GM19463 (cell line): Measurements from ENCODE around the gene PRRG1.
"Not testable (repeated sequence)": the region's sequence is repeated elsewhere in the genome, so short reads cannot be mapped to it uniquely, and the experiment has no call there.

Experiments used
- ATAC-seq: cut with Tn5 transposase; IDR thresholded peaks from one replicate; pipeline ENCODE4 v1.9.1; 2021; ENCODE audit warnings: mild to moderate bottlenecking, moderate library complexity; ENCODE audit not compliant: unreplicated experiment

Gene PRRG1

GRCh38 chrX:37371578-37371991, 22.4 kb downstream of the PRRG1 start:
- ATAC-seq: no peak

GRCh38 chrX:37378404-37378803, 29.2 kb downstream of the PRRG1 start:
- no peak for ATAC-seq

GRCh38 chrX:37378830-37379229, 29.7 kb downstream of the PRRG1 start:
- ATAC-seq: no peak

- ATAC-seq: no peak
Measured at GRCh38 chrX:37380256-37380655, 31.1 kb downstream of the PRRG1 start.

GRCh38 chrX:37380924-37381323, 31.8 kb downstream of the PRRG1 start:
- ATAC-seq: no peak

GRCh38 chrX:37383313-37383712, 34.1 kb downstream of the PRRG1 start:
- ATAC-seq: no peak

- no peak for ATAC-seq
Measured at GRCh38 chrX:37388413-37388812, 39.2 kb downstream of the PRRG1 start.

GRCh38 chrX:37405956-37406355, 56.8 kb downstream of the PRRG1 start:
- no peak for ATAC-seq

GRCh38 chrX:37407736-37408135, 58.6 kb downstream of the PRRG1 start:
- no peak for ATAC-seq

GRCh38 chrX:37409278-37409677, 60.1 kb downstream of the PRRG1 start:
- ATAC-seq: no peak

- no peak for ATAC-seq
Measured at GRCh38 chrX:37420185-37420584, 71.0 kb downstream of the PRRG1 start.

GRCh38 chrX:37420756-37421155, 71.6 kb downstream of the PRRG1 start:
- no peak for ATAC-seq

- ATAC-seq: no peak
Measured at GRCh38 chrX:37424000-37424429, 74.9 kb downstream of the PRRG1 start.

GRCh38 chrX:37425370-37425769, 76.2 kb downstream of the PRRG1 start:
- no peak for ATAC-seq

GRCh38 chrX:37428962-37429361, 79.8 kb downstream of the PRRG1 start:
- not testable (repeated sequence) for ATAC-seq

GRCh38 chrX:37434362-37434761, 85.2 kb downstream of the PRRG1 start:
- ATAC-seq: no peak

- ATAC-seq: no peak
Measured at GRCh38 chrX:37437160-37437559, 88.0 kb downstream of the PRRG1 start.

GRCh38 chrX:37441377-37441776, 92.2 kb downstream of the PRRG1 start:
- ATAC-seq: no peak

- ATAC-seq: no peak
Measured at GRCh38 chrX:37445182-37445581, 96.0 kb downstream of the PRRG1 start.

- ATAC-seq: no peak
Measured at GRCh38 chrX:37453821-37454220, 104.7 kb downstream of the PRRG1 start.

- ATAC-seq: no peak
Measured at GRCh38 chrX:37454537-37455285, 105.5 kb downstream of the PRRG1 start.

GRCh38 chrX:37455381-37455780, 106.2 kb downstream of the PRRG1 start:
- ATAC-seq: no peak

- not testable (repeated sequence) for ATAC-seq
Measured at GRCh38 chrX:37460285-37460684, 111.1 kb downstream of the PRRG1 start.
